ENCODE results near the gene LRRN2. TPM values are rescaled to one million over a fixed set of nuclear protein-coding genes. Genes with fewer than 3 reads are reported as not detected.

The LRRN2 gene
- total RNA-seq, 1 experiment from 2014 or later: 5.8 TPM

DNA sequence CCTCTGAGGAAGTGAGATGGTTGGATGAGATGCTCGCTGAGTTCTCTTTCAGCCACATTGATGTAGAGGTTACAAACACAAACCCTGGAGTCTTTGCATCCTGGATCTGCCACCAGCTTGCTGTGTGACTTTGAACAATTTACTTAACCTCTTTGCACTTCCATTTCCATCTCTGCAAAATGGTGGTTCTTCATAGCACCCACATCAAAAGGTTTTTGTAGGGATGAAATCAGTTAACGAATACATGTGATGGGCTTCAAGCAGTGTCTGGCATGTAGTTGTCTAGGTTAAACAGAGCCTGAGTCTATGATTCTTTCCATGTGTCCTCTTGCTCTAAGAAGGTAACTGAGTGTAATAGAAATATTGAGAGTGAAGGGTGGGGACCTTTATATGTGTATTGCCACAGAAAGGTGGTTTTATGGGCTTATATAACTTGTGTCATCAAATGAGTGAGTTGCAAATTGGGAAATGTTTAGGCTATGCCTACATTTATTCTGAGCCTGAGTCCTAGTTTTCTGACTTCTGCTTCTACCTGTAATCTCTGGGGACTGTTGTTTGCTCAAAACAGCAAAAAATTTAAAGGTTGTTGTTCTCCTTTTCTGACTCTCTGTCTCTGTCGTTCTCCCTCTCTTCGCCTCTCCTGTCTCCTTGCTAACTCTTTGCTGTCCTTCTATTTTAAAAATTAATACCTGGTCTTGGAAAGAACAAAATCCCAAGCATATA, 27.3 kb upstream of the LRRN2 start:
- no peak overlapping the region for H2AK5ac ChIP-seq (ENCODE audit: insufficient read length, low read length)
- H2BK15ac ChIP-seq (ENCODE audit: low read depth, low read length): no peak overlapping the region
- peaks cover 3% of the 10 kb centered on the region for H4K20me1 ChIP-seq (ENCODE audit: control insufficient read depth, insufficient read depth, insufficient read length)
- H3K4me2 ChIP-seq (ENCODE audit: insufficient read depth, insufficient read length, low read length): no peak overlapping the region
- H4K91ac ChIP-seq (ENCODE audit: insufficient read length, low read depth, low read length): no peak overlapping the region
- H3K79me2 ChIP-seq (ENCODE audit: insufficient read depth, low read length): no peaks in the 10 kb centered on the region
- DNase-seq: no peak
- H3K27ac ChIP-seq (ENCODE audit: insufficient read length, low read depth, low read length): no peak overlapping the region
- H3K9me3 Mint-ChIP-seq: peaks cover 2 to 9% of the 10 kb centered on the region in 2 experiments; a peak in 2 of 5 replicates
- H3K4ac ChIP-seq (ENCODE audit: low read depth, low read length): no peak overlapping the region
- H4K5ac ChIP-seq (ENCODE audit: insufficient read length, low read depth, low read length): no peak overlapping the region
- H3K27ac Mint-ChIP-seq: no peak overlapping the region
- H3K4me3 Mint-ChIP-seq: no peak overlapping the region; a peak in 1 of 5 replicates
- no peak overlapping the region for H2BK120ac ChIP-seq (ENCODE audit: low read depth, low read length, poor library complexity, severe bottlenecking)
- no peak overlapping the region for H2BK12ac ChIP-seq (ENCODE audit: insufficient read length, low read depth, low read length)
- no peak overlapping the region for H2AFZ ChIP-seq (ENCODE audit: low read length)
- H3K4me1 Mint-ChIP-seq: peaks cover 75 to 83% of the 10 kb centered on the region in 2 experiments
- H4K8ac ChIP-seq (replicated peaks; ENCODE audit: insufficient read length, low read depth, low read length): no peak overlapping the region
- H3K56ac ChIP-seq (ENCODE audit: insufficient read length, low read depth, low read length): no peak overlapping the region
- H3K4me1 ChIP-seq (ENCODE audit: insufficient read depth, low read length): peaks cover 30% of the 10 kb centered on the region
- no CpG with 5 or more reads among the region's 4 CpGs for WGBS (ENCODE audit: extremely low coverage, insufficient read length, low lambda C conversion rate)
- no peak overlapping the region for H3T11ph ChIP-seq (ENCODE audit: low read length)
- H2BK5ac ChIP-seq (ENCODE audit: insufficient read length, low read length): no peak overlapping the region
- H3K23me2 ChIP-seq (ENCODE audit: insufficient read length, low read depth, low read length, poor library complexity, severe bottlenecking): no peaks in the 10 kb centered on the region
- no peak overlapping the region for H2BK20ac ChIP-seq (ENCODE audit: low read depth, low read length, poor library complexity, severe bottlenecking)
- no peaks in the 10 kb centered on the region for H3K79me1 ChIP-seq (ENCODE audit: insufficient read depth, low read depth, low read length, poor library complexity, severe bottlenecking)
- TF ChIP-seq, protein P1, sequence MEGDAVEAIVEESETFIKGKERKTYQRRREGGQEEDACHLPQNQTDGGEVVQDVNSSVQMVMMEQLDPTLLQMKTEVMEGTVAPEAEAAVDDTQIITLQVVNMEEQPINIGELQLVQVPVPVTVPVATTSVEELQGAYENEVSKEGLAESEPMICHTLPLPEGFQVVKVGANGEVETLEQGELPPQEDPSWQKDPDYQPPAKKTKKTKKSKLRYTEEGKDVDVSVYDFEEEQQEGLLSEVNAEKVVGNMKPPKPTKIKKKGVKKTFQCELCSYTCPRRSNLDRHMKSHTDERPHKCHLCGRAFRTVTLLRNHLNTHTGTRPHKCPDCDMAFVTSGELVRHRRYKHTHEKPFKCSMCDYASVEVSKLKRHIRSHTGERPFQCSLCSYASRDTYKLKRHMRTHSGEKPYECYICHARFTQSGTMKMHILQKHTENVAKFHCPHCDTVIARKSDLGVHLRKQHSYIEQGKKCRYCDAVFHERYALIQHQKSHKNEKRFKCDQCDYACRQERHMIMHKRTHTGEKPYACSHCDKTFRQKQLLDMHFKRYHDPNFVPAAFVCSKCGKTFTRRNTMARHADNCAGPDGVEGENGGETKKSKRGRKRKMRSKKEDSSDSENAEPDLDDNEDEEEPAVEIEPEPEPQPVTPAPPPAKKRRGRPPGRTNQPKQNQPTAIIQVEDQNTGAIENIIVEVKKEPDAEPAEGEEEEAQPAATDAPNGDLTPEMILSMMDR (conservative IDR thresholded peaks at IDR 0.05): no peak
- H3K36me3 Mint-ChIP-seq (ENCODE audit: insufficient read depth in 1 of 3, low read depth in 3 of 3): peaks cover 0 to 2% (median 0%) of the 10 kb centered on the region in 3 experiments; a peak in 1 of 7 replicates
- H3K9me3 ChIP-seq (ENCODE audit: control insufficient read depth, low read depth, low read length): no peaks in the 10 kb centered on the region
- H3K18ac ChIP-seq (ENCODE audit: insufficient read length, low read depth, low read length): no peak overlapping the region
- no peak overlapping the region for H3K14ac ChIP-seq (ENCODE audit: insufficient read depth, low read length)
- H3K23ac ChIP-seq (ENCODE audit: insufficient read length, low read depth, low read length): no peak overlapping the region
- H3K27me3 ChIP-seq (ENCODE audit: insufficient read depth, low read length): peaks cover 46% of the 10 kb centered on the region
- no peak overlapping the region for H3K9ac ChIP-seq (ENCODE audit: extremely low read depth, insufficient read length, low read length)
- peaks cover 81% of the 10 kb centered on the region for H3K27me3 Mint-ChIP-seq (ENCODE audit: low read depth)
